ENCODE results near the gene MYOM1.

Gene MYOM1

GRCh38 chr18:3121259-3121658, 98.5 kb downstream of the MYOM1 start:
- no peaks in the 10 kb centered on the region for H3K36me3 ChIP-seq (ENCODE audit: control insufficient read depth, insufficient read depth, low read length)
- H3K4me3 ChIP-seq (ENCODE audit: low read length), result no peak overlapping the region
- no peaks in the 10 kb centered on the region for H3K4me1 ChIP-seq (ENCODE audit: control insufficient read depth, insufficient read depth, low read length)
- H3K9ac ChIP-seq (ENCODE audit: low read length), result no peak overlapping the region
- H3K27me3 ChIP-seq (ENCODE audit: control insufficient read depth, insufficient read depth, low read length), result no peaks in the 10 kb centered on the region
- H3K27ac ChIP-seq (ENCODE audit: low read depth, low read length), result no peak overlapping the region

- Histone ChIP-seq H3K4me3 (ENCODE audit: low read length) (no peak overlapping the region), H3K4me1 (ENCODE audit: control insufficient read depth, insufficient read depth, low read length) (no peaks in the 10 kb centered on the region), H3K9ac (ENCODE audit: low read length) (no peak overlapping the region), H3K27me3 (ENCODE audit: control insufficient read depth, insufficient read depth, low read length) (no peaks in the 10 kb centered on the region), H3K36me3 (ENCODE audit: control insufficient read depth, insufficient read depth, low read length) (peaks cover 3% of the 10 kb centered on the region), H3K27ac (ENCODE audit: low read depth, low read length) (no peak overlapping the region)
Measured at GRCh38 chr18:3120356-3120755, 99.4 kb downstream of the MYOM1 start.

DNA sequence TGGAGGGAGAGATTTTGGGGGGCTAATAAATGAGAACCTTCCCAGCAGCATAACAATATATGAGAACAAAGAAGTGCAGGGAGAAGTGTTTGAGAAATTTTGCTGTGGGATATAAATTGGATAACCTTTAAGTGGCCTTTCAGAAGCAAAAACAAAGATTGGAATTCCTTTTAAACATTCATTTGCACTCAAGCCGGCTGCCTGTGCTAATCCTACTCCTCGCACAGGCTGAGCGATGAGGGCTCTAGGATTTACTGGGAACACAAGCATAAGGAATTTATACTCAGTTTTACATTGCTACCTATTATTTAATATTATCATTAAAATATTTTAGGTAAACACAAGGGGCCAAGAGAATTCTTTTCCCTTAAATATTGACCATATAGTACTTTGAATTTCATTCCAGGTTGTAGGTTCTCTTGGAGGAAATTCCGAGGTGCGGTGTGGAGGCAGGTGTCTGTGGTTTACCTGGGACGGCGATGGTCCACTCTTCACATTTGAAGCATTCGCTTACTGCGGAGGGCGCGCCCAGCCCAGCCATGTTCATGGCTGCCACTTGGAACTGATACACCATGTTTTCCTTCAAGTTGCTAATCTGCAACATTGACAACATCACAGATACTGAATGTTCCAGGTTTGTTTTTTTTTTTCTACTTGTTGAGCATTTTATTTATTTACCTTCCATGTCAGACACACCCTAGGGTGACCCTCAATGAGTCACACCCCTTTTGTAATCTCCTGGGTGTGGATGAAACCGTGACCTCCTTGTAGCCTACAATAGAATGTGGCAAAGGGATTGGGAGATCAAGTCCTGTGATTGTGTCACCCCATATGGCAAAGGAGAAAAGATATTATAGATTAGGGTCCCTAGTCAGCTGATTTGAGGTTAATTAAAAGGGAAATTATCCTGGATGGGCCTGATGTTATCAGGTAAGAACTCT, 100.1 kb downstream of the MYOM1 start:
- Histone ChIP-seq H3K4me3 (ENCODE audit: low read length) (no peak overlapping the region), H3K36me3 (ENCODE audit: control insufficient read depth, insufficient read depth, low read length) (peaks cover 3% of the 10 kb centered on the region), H3K9ac (ENCODE audit: low read length) (no peak overlapping the region), H3K27me3 (ENCODE audit: control insufficient read depth, insufficient read depth, low read length) (no peaks in the 10 kb centered on the region), H3K27ac (ENCODE audit: low read depth, low read length) (no peak overlapping the region), H3K4me1 (ENCODE audit: control insufficient read depth, insufficient read depth, low read length) (no peaks in the 10 kb centered on the region)

GRCh38 chr18:3118195-3119010, 101.4 kb downstream of the MYOM1 start:
- no peak overlapping the region for H3K9ac ChIP-seq (ENCODE audit: low read length)
- H3K36me3 ChIP-seq (ENCODE audit: control insufficient read depth, insufficient read depth, low read length), result peaks cover 3% of the 10 kb centered on the region

DNA sequence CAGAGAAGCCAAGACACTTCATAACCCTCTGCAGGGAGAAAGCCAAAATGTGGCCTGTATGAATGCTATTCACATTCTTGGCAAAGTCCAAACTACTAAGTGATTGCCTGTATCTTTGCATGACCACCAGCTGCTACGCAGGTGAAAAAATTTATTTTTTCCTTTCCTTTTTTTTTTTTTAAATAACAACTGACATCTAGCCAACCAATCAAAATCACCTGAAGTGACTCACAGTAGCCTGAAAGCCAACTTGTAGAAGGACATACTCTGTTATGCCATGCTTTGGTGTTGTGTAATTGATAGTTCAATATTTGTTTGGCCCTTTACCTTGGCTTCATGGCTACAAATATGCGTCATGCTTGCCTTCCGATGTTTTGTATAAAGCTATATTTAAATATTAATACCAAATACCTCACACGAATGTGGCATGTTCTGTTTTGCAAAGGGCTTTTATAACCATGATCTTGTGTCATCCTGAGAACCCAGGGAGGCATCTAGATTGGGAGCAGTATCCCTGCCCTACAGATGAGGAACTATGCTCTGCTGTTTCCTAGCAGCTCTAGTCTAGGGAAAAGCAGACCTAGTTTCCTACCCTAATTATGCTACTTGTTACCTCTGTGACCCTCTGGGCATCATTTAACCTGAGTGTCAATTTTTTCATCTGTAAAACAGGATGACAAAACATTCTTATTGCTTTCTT, 102.1 kb downstream of the MYOM1 start:
- no peak overlapping the region for H3K27ac ChIP-seq (ENCODE audit: low read depth, low read length)
- H3K36me3 ChIP-seq (ENCODE audit: control insufficient read depth, insufficient read depth, low read length), result peaks cover 3% of the 10 kb centered on the region
- no peaks in the 10 kb centered on the region for H3K27me3 ChIP-seq (ENCODE audit: control insufficient read depth, insufficient read depth, low read length)
- H3K4me1 ChIP-seq (ENCODE audit: control insufficient read depth, insufficient read depth, low read length), result no peaks in the 10 kb centered on the region
- no peak overlapping the region for H3K9ac ChIP-seq (ENCODE audit: low read length)
- no peak overlapping the region for H3K4me3 ChIP-seq (ENCODE audit: low read length)

More at GRCh38 chr18:3118195-3119010, 101.4 kb downstream of the MYOM1 start:
- no peaks in the 10 kb centered on the region for H3K4me1 ChIP-seq (ENCODE audit: control insufficient read depth, insufficient read depth, low read length)
- H3K4me3 ChIP-seq (ENCODE audit: low read length), result no peak overlapping the region
- no peaks in the 10 kb centered on the region for H3K27me3 ChIP-seq (ENCODE audit: control insufficient read depth, insufficient read depth, low read length)
- H3K27ac ChIP-seq (ENCODE audit: low read depth, low read length), result no peak overlapping the region

- H3K36me3 ChIP-seq (ENCODE audit: control insufficient read depth, insufficient read depth, low read length), result peaks cover 3% of the 10 kb centered on the region
- no peak overlapping the region for H3K9ac ChIP-seq (ENCODE audit: low read length)
- H3K4me3 ChIP-seq (ENCODE audit: low read length), result no peak overlapping the region
- no peaks in the 10 kb centered on the region for H3K4me1 ChIP-seq (ENCODE audit: control insufficient read depth, insufficient read depth, low read length)
- H3K27me3 ChIP-seq (ENCODE audit: control insufficient read depth, insufficient read depth, low read length), result no peaks in the 10 kb centered on the region
- H3K27ac ChIP-seq (ENCODE audit: low read depth, low read length), result no peak overlapping the region
Measured at GRCh38 chr18:3115447-3116030, 104.2 kb downstream of the MYOM1 start.

GRCh38 chr18:3114451-3114850, 105.3 kb downstream of the MYOM1 start:
- H3K4me1 ChIP-seq (ENCODE audit: control insufficient read depth, insufficient read depth, low read length), result no peaks in the 10 kb centered on the region
- no peak overlapping the region for H3K27ac ChIP-seq (ENCODE audit: low read depth, low read length)
- H3K27me3 ChIP-seq (ENCODE audit: control insufficient read depth, insufficient read depth, low read length), result no peaks in the 10 kb centered on the region
- peaks cover 3% of the 10 kb centered on the region for H3K36me3 ChIP-seq (ENCODE audit: control insufficient read depth, insufficient read depth, low read length)
- H3K9ac ChIP-seq (ENCODE audit: low read length), result no peak overlapping the region
- H3K4me3 ChIP-seq (ENCODE audit: low read length), result no peak overlapping the region

DNA sequence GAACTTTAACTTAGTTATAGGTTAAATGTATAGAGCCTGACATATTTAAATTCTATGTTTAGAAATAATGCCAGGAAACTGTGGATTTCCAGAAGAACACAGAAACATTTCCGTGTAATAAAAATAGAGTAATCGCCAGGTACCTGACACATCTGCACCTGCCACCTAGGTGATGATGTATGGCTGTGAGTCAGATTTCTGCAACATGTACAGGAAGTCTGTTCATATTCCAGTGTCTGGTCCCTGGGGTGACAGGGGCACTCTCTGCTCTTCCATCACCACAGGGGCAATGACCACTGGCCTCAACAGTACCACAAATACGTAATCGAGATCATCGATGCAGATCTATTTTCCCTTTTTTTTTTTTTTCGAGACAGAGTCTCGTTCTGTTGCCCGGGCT, 105.7 kb downstream of the MYOM1 start:
- Histone ChIP-seq H3K9ac (ENCODE audit: low read length) (no peak overlapping the region), H3K36me3 (ENCODE audit: control insufficient read depth, insufficient read depth, low read length) (peaks cover 3% of the 10 kb centered on the region), H3K4me1 (ENCODE audit: control insufficient read depth, insufficient read depth, low read length) (no peaks in the 10 kb centered on the region), H3K27me3 (ENCODE audit: control insufficient read depth, insufficient read depth, low read length) (no peaks in the 10 kb centered on the region), H3K4me3 (ENCODE audit: low read length) (no peak overlapping the region), H3K27ac (ENCODE audit: low read depth, low read length) (no peak overlapping the region)

DNA sequence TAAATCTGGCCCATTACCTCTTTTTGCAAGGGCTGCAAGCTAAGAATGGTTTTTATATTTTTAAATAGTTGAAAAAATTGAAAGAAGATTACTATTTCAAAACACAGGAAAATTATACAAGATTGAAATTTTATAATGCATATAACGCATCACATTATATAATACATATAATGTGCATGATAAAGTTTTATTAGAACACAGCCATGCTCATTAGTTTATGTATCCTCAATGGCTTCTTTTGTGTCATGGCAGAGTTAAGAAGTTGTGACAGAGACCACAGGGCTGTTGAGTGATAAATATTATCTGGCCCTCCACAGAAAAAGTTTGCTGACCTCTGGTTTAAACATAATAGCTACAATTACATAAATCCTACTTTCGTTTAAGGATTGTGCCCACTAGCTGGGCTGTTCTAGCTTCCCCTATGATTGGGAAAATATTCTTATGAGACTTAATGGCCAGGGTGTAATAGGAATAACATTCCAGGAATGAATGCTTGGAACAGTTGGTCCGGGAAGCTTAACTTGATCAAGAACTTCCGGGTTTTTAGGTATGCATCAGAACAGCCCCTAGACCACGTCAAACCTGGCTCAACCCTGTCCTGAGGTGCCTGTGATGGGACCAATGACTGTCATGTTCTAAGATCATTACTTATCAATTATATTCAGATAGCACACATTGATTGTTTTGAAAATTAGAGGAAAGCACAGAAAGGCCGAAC, 108.1 kb downstream of the MYOM1 start:
- no peak overlapping the region for H3K27ac ChIP-seq (ENCODE audit: low read depth, low read length)
- no peaks in the 10 kb centered on the region for H3K27me3 ChIP-seq (ENCODE audit: control insufficient read depth, insufficient read depth, low read length)
- H3K9ac ChIP-seq (ENCODE audit: low read length), result no peak overlapping the region
- no peaks in the 10 kb centered on the region for H3K4me1 ChIP-seq (ENCODE audit: control insufficient read depth, insufficient read depth, low read length)
- H3K36me3 ChIP-seq (ENCODE audit: control insufficient read depth, insufficient read depth, low read length), result peaks cover 3% of the 10 kb centered on the region
- H3K4me3 ChIP-seq (ENCODE audit: low read length), result no peak overlapping the region

DNA sequence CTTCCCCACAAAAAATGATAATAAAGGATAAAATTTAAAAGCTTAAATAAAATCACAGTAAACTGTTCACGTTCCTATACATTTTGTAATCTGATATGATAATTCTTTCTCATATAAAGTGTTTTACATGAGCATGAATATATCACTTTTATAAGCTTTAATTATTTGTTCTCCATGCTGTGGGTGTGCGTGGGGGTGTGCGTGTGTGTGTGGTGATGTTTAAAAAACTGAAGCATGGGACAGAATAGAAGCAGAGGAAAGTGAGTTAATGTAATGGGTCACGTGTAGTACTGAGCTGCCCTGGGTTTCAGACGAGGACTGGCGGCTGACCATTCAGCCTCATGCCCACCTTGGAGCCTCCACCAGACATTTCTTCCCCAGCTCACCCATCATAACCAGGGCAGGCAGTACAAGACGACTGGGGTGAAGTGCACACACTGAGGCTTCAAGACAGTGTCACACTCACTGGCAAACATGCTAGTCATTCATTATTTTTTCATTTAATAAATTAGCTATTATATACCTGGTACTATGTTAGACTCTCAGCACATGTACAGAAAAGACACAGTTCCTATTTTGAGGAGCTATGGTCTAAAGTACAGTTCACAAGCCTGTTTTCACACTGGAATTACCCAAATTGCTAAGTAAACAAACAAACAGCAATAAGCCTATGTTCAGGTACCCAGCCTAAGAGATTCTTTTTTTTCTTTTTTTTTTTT, 109.6 kb downstream of the MYOM1 start:
- Histone ChIP-seq H3K4me1 (ENCODE audit: control insufficient read depth, insufficient read depth, low read length) (no peaks in the 10 kb centered on the region), H3K27me3 (ENCODE audit: control insufficient read depth, insufficient read depth, low read length) (no peaks in the 10 kb centered on the region), H3K9ac (ENCODE audit: low read length) (no peak overlapping the region), H3K4me3 (ENCODE audit: low read length) (no peak overlapping the region), H3K27ac (ENCODE audit: low read depth, low read length) (no peak overlapping the region), H3K36me3 (ENCODE audit: control insufficient read depth, insufficient read depth, low read length) (no peaks in the 10 kb centered on the region)

DNA sequence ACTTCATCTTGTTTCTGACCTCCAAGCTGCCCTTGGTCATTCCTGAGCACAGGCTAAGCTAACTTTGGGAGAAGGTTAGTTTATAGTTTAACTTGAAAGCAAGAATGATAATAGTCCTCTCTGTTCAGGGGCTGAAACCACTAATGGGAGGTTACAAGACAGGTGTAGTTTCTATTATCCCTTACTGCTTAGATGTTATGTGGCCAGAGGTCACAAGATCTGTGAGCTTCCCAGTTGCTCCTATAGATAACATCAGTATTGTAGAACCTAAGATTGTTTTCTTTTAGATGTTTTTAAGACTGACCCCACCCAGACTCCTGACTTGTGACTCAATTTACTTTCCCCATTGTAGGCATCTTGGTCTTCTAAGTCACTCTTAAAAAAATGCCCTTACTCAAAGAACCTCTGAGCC, 112.0 kb downstream of the MYOM1 start:
- H3K36me3 ChIP-seq (ENCODE audit: control insufficient read depth, insufficient read depth, low read length), result no peaks in the 10 kb centered on the region
- no peaks in the 10 kb centered on the region for H3K27me3 ChIP-seq (ENCODE audit: control insufficient read depth, insufficient read depth, low read length)
- H3K4me1 ChIP-seq (ENCODE audit: control insufficient read depth, insufficient read depth, low read length), result no peaks in the 10 kb centered on the region
- no peak overlapping the region for H3K9ac ChIP-seq (ENCODE audit: low read length)
- H3K27ac ChIP-seq (ENCODE audit: low read depth, low read length), result no peak overlapping the region
- no peak overlapping the region for H3K4me3 ChIP-seq (ENCODE audit: low read length)
